HG02885 (cell line): ENCODE measurements around the gene UNC5B.

Experiments
- ATAC-seq: cut with Tn5 transposase; IDR thresholded peaks from one replicate; pipeline ENCODE4 v1.9.1; 2021; ENCODE audit warnings: mild to moderate bottlenecking; ENCODE audit not compliant: unreplicated experiment, poor library complexity

UNC5B gene

DNA sequence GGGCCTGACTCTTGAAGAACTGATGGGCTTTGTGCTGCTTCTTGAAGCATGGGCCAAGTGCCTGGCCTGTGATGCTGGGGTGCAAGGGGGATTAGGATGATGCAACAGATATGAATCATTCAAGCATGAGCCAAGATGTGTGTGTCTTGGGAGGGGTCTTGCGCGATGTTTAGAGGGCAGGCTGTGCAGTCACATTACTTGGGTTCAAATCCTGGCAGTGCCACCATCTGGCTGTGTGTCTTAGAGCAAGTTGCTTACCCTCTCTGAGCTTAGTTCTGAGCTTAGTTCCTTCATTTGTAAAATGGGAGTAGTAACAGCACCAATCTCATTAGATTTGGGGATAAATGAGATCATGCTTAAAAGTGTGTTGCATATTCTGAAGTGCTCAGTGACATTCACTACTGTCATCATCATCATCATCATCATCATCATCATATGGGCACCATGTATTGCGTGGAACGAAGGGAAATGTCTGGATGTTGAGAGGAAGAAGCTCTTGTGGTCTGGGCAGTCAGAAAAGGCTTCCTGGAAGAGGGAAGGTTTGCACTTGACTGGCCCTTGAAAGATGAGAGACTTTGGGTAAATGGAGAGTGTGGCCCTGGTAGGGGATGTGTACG lies 9.3 kb downstream of the UNC5B start:
- no peak for ATAC-seq

DNA sequence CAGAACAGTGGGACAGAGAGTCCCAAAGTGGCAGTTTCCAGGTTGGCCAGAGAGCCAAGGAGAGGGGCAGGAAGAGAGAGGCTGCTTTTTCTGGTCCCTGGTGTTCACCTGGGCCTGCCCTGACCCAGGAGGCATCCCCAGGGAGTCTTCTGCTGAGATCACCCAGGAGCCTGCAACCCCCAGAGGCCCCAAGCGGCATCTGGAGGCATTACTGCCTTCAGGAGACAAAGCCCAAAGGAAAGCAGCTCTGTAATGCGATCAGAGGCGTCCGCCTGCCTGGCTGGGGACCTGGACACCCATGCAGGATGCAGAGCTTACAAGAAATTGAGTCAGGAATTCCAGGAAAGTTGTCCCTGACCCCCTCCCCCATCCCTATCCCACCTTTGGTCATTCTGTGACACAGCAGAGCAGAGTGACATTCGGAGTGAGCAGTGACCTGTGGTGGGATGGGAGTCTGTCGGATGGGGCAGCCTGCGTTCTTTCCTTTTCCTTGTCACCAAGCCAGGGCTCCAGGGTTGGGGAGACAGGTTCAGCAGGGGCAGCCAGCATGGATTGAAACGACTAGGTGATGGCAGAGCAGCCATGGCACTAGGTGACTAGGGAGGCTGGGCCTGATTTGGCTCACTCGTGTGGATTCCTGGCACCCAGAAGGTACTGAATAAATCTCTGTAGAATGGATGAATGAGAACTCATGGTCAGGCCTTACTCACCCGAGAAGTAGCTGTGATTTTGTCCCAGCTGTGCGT lies 10.4 kb downstream of the UNC5B start:
- ATAC-seq: no peak

DNA sequence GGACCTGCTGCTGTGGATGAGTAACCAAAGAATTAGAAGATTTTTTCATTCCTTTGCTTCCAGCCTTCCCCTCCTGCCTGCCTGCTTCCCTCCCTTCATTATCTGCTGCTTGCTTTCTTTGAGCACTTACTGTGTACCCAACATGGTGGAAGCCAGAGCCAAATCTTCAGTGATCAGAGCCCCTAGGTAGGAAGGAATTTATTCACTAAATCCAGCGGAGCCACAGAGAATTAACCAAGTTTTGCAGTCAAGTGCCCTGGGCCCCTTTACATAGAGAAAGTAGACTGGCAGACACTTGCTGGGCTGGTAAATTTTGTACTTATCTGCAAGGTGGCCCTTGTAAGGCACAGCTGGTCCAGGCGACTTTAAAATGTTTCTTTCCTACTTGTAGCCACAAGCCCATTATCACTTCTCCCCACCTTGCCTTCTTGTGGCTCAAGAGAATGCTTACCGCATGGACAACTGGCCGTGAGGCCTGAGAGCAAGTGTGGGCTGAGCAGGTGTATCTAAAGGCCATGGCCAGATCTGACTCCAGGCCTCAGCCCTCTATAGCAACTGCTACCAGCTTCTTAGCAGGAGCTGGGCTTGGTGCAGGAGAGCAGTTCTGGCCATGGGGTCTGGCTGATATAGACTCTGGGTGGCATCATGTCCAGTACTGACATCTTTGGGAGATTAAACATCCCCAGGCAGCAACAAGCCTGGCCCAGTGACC lies 11.1 kb downstream of the UNC5B start:
- ATAC-seq: no peak

DNA sequence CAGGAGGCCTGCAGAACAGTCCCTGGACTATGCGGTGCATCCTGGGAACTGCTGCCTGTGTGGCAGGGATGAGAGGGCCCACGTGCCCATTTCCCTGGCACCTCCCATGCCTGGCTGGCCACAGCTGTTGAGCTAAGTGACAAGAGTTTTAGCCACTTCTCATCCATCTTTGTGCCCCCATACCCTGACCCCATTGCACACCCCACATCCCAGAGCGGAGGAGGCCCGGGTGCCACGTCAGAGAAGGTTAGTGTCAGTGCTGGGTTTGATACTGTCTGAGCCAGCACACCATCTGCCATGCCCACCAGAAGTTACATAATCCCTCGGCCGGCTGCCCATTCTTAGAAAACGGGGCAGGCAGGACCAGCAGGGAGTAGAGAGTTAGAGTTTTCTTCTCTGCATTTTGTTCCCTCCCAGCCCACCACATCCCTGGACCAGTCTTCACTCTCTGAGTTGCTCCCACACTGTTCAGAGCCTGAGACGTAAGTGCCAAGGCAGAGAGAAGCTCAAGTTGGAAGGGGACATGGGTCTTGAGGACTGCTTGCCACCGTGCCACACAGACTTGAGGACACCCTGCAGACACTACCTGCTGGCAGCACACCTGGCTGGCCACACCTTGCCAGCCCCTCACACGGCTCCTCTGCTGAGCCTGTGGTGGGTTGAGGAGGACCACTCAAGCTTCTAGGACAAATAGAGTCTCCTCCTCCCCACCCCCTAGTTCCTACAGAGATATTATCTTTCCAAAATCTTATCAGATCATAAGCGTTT lies 13.1 kb downstream of the UNC5B start:
- ATAC-seq: no peak

DNA sequence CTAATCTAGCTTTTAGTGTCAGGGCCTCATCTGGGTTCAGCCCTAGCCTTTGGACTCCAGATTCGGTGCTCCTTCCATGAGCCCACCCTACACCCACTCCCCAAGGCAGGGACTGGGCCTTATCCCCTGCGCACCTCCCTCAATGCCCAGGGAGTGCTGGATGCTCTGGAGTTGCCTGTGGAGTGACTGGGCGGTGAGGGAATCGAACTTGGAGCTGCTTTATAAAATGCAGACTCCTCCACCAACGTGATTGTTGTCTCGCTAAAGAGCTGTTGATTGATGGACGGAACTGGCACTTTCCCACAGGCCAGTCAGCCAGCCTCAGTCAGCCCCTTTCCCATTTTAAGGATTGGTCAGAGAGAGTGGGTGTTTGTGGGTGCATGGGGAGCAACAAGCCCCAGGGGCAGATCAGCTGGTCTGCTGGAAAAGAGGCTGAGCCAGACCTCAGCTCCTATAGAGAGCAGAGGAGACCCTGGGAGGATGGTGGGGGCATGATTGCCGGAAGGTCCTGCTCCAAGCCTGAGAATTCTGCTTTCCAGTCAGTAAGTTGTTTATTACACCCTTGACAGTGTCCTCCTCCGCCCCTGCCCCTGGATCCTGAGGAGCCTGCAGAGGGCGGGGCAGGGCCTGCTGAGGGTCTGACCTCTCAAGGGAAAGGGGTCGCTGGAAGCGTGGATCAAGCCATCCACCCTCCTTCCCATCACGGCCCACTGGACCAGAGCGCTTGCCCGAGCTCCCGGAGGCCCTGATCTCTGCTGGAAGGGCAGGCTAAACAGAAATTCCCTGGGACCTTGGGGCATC lies 16.7 kb downstream of the UNC5B start:
- no peak for ATAC-seq

DNA sequence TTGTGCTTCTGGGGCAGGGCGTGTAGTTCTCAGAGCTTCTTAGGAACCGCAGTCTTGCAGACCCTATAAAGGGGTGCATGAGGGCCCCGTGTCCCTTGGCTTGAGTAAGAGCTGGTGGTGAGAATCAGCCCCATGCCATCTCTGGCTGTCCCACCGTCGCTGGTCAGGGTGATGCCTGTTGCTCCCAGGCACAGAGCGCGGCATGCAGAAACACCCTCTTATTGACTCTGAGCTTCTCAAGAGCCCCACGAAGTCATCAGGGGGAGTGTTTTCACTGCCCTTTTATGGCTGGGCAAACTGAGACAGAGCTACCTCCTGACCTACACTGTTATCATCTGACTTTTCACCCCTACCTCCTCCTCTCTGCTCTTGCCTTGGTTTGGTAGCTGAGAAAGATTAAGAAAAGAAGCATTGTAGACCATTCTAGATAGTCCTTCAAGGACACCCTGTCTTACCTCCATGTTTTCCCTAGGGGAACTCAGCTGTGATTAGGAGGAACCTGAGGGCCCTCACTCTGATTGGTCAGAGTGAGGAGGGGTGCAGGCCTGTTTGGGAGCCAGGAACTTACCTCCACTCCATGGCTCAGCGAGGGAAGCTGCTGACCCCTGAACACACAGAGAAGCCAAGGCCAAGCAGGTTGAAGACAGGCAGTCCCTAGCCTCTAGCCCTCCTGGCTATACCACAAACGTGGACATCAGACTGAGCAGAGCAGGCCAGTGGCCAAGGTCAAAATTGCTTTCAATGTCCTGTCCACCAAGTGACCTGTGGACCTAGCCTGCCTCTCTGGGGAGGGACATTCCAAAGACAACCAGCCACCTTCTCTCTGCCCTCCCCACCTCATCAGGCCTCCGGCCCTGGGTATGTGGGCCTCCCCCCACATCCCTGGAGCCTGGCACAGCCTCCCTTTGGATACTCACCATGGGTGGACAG lies 17.6 kb downstream of the UNC5B start:
- ATAC-seq: no peak

DNA sequence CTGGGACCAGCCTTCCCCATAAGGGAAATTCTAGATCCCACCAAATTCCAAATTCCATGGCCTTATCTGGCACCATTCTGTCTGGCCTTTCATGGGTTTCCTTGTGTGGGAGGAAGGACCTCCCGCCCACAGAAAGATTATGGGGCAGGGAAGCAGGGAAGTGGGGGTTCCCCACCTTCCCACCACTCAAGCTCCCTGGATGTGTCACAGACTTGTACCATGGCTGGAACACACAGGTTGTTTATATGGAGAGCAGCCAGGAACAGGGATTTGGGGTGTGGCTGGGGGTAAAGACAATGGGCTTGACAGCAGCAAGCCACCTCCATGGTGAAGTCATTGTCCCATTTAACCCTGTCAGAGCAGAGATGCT lies 18.3 kb downstream of the UNC5B start:
- ATAC-seq: no peak

DNA sequence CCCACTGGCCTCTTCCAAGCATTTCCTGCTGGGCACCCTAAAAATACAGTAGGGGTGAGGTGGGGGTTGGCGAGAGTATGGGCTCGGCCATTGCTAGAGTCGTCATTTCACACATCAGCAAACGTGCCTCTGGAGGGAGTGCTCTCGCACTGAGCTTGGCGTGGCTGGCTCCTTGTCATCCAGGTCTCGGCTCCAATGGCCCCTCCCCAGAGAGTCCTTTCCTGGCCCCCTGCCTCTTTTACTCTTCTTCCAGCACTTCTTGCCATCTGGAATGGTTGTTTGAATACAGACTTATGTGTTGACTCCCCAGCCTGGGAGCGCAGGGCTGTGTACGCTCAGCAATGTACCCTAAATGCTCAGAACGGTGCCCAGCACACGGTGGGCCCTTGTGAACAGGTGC lies 18.8 kb downstream of the UNC5B start:
- no peak for ATAC-seq

DNA sequence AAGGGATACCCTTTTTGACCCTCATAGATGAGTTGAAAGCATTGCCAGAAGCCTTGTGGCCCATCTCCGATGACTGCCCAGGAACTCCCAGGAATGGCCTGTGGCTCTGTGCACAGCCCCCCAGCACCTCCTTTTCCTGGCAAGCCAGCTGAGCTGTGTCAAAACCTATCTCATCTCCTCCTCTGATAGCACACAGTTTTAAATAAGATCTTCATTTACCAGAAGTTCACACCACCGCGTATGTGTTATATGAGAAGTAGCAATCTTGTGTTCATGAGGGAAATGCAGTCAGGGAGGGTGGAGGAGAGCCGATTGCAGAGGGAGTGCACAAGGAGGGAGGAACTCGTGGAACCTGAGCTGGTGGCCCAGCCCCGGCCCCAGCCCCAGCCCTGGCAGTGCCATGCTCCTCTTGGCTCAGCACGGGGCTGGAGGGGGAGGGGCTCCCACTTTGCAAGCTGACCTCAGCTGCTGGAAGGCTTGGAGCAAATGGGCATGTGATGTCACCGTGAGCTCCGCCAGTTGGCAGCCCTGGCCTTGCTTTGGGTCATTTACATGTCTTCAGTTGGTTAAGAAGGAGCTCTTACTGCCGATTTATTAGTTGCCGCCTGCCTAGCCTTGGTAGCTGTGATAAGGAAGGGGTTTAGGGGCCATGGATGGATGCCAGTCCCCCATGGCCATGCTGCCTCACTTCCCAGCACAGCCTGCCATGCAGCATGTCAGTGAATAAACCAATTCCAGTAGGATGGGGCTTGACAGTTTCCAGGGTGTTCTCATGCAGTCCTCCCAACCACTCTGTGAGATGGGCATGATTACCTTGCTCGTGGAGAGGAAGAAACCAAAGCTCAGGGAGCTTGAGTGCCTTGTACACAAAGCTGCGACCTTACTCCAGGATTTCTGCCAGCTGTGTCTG lies 20.0 kb downstream of the UNC5B start:
- ATAC-seq: no peak

DNA sequence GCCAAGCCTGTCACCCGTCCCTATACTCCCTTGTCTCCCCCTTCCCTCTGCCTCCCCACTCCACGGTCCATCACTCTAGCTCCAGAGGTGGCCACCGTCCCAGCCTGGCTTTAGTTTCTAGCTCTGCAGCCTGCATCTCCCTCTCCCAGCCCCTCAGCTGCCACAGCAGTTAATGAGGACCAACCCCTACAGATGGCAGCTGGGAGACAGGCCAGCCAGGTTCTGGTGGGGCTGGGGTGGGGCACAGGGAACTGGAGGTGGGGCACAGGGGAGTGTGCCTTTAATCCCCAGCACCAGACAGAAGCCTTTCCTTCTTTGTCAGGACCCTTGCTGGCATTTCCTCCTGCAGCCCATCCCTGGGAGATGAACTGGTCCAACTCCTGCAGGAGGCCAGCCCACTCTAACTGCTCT lies 21.1 kb downstream of the UNC5B start:
- no peak for ATAC-seq

DNA sequence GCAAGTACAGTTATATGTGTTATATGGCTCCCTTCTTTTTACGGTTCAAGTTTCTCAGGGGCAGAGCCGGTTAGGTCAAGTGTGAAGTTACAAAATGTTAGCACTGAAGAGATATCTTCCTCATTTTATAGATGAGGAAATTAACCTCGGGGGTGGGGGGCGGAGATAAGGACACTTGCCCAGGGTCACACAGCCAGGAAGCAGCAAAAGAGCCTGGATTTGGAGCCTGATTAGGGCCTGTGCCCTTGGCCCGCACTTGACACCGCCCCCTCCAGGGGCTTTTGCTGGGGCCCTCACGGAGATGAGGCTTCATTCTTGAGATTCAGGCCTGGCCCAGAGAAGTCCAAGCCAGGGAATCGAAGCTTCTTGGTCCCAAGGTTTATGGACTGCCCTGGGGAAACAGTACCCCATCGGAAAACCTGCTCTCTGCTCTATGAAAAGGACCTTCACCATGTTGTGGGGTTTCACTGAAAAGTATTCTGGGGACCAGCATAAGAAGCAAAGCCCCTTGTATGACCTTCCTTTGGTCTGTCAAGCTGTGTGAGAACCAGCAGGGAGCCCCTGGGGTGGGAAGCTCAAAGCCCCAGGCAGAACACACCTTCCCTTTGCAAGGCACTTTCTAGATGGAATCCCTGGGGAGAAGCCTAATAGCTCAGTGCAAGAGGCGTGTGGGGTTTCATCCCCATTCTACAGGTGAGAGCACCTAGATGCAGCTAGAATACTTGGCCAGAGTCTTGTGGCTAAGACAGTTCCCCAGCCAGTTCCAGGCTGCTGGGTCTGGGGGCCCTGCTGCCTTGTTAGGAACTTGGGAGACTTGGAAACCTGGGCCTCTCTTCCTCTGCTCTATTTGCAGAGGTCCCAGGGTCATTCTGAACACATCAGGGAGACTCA lies 21.9 kb downstream of the UNC5B start:
- no peak for ATAC-seq

DNA sequence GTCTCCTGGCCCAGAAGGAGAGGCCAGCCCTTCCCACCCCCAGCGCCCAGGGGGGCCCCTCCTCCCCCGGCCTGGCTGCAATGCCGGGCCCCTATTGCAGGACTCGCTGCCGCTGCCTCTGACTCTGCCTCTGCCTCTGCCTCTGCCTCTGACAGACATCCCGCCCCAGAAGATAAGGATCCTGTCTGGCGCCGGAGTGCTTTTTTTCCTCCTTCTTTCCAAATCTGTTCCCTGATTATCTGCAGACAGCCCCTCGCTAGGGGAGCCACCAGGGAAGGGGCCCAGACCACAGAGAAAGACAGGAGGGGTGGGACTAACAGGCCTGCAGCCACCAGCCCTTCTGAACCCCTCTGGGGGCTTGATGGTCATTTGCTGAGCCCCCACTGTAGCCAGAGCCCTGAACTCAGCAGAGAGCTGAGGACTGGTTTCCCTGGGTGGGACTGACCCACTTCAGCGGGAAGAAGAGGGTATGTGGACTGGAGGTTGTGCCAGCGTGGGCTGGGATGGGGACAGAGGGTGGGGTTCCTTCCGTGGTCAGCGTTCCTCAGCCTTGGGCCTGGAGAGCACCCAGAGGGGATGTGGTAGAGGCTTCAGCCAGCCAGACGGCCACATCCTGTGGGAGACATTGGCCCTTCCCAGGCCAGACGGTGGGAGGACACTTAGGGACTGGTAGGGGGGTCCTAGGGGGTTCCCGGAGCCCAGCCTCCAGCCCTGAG lies 22.8 kb downstream of the UNC5B start:
- no peak for ATAC-seq

DNA sequence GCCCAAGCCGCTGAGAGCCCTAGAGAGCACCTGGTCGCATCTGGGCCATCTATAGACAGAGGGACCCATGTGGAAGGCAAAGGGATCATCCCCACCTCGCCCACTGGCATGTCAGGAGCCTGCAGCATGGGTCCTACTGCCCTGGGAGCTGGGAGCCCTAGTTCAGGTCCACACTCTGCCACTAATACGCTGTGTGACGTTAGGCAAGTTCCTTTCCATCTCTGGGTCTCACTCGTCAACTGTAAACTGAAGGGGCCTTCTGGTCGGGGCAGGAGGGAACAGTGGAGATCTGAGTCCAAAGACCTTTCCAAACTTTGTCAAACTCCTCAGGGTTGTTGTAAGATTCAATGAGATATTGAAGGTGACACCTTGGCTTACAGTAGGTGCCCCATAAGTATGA lies 23.4 kb downstream of the UNC5B start:
- ATAC-seq: no peak

DNA sequence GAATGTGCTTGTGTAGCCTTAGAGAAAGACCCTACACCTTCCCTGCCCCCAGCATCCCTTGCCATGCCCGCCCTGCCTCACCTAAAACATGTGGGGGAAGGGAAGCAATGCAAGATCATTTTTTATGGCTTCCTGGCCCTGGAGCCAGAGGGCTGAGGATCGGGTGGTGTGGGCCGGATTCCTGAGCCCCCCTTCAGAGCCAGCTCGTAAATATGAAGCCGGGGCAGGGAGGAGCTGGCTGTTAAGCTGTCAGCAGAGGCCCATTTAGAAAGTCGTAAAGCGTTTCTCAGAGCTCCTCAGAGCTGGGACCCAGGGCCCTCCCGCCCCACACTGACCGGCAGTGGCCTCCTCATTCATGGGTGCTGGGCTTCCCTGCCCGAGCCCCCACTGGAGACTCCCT lies 23.9 kb downstream of the UNC5B start:
- ATAC-seq: no peak

DNA sequence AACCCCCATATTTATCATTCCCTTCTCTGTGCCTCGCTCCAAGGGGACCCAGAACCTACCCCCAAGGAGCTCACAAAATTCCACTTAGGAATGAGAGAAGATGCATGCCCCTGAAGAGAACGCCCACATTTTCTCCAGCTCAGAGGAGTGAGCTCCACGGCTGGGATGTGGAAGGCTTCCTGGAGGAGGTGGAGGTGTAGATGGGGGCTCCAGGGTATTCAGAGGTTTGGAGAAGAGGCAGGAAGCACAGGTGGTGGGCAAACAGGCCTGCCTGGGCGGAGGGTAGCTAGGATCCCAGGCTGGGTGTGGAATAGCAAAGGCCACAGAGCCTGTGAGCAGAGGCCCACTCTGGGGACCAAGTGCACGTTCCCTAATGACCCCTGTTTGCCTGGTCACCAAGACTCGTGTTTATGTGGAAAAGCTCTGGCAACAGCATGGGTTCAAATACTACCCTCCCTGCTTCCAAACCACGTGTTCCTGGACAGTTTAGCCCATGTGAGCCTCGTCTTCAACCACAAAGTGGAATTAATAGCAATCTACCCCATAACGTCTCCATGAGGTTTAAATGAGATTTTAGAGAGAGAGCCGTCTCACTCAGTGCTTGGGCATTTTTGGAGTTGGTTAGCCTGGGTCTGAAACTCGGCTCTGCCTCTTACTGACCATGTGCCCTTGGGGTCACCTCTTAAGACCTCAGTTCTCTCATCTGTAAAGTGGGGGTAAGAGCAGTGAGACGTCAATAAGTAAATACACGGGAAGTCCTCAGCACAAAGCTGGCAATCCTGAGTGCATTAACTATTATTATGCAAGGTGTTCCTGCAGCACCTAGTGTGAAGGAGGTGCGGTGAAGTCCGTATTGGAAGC lies 24.7 kb downstream of the UNC5B start:
- no peak for ATAC-seq
